ENCODE data around the gene NDST1.

- no peak for TF ChIP-seq EZH2phosphoT487 (IDR thresholded peaks at IDR 0.05; ENCODE audit: borderline replicate concordance, low read length)
- no peak for TF ChIP-seq CTCF (conservative IDR thresholded peaks at IDR 0.05; ENCODE audit: low read depth, low read length)
Measured at GRCh38 chr5:150545246-150545645, 37.3 kb downstream of the NDST1 start.
